ENCODE measurements around the gene ZNF207.

ZNF207 gene

GRCh38 chr17:32335687-32336086, 14.3 kb upstream of the ZNF207 start:
- Histone ChIP-seq H4K20me1 (ENCODE audit: insufficient read depth, low read length) (no peaks in the 10 kb centered on the region), H3K9ac (ENCODE audit: low read length) (no peak overlapping the region), H3K4me1 (ENCODE audit: low read length) (no peaks in the 10 kb centered on the region), H3K79me2 (ENCODE audit: low read length) (no peaks in the 10 kb centered on the region), H3K9me3 (ENCODE audit: insufficient read depth, low read length) (no peaks in the 10 kb centered on the region), H3K4me3 (ENCODE audit: low read length) (no peak overlapping the region), H3K27me3 (ENCODE audit: low read depth, low read length) (no peaks in the 10 kb centered on the region), H3K4me2 (ENCODE audit: low read length) (no peak overlapping the region), H3K27ac (ENCODE audit: low read length) (no peak overlapping the region), H3K36me3 (replicated peaks; ENCODE audit: low read depth, low read length) (peaks cover 29% of the 10 kb centered on the region), H2AFZ (ENCODE audit: low read depth, low read length) (no peak overlapping the region)
- TF ChIP-seq, protein P1, sequence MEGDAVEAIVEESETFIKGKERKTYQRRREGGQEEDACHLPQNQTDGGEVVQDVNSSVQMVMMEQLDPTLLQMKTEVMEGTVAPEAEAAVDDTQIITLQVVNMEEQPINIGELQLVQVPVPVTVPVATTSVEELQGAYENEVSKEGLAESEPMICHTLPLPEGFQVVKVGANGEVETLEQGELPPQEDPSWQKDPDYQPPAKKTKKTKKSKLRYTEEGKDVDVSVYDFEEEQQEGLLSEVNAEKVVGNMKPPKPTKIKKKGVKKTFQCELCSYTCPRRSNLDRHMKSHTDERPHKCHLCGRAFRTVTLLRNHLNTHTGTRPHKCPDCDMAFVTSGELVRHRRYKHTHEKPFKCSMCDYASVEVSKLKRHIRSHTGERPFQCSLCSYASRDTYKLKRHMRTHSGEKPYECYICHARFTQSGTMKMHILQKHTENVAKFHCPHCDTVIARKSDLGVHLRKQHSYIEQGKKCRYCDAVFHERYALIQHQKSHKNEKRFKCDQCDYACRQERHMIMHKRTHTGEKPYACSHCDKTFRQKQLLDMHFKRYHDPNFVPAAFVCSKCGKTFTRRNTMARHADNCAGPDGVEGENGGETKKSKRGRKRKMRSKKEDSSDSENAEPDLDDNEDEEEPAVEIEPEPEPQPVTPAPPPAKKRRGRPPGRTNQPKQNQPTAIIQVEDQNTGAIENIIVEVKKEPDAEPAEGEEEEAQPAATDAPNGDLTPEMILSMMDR (IDR thresholded peaks at IDR 0.05; ENCODE audit: low read depth, low read length): no peak

GRCh38 chr17:32341141-32341856, 8.7 kb upstream of the ZNF207 start:
- Histone ChIP-seq H4K20me1 (ENCODE audit: insufficient read depth, low read length) (no peaks in the 10 kb centered on the region), H3K4me1 (ENCODE audit: low read length) (peaks cover 9% of the 10 kb centered on the region; the same call in 1 of the 2 replicates), H3K27me3 (ENCODE audit: low read depth, low read length) (no peaks in the 10 kb centered on the region), H3K4me2 (ENCODE audit: low read length) (peak overlapping the region; percentile 95), H3K9ac (ENCODE audit: low read length) (peak overlapping the region; percentile 82), H3K27ac (ENCODE audit: low read length) (peak overlapping the region; percentile 61), H3K36me3 (replicated peaks; ENCODE audit: low read depth, low read length) (peaks cover 12% of the 10 kb centered on the region), H3K9me3 (ENCODE audit: insufficient read depth, low read length) (no peaks in the 10 kb centered on the region), H3K79me2 (ENCODE audit: low read length) (peaks cover 5% of the 10 kb centered on the region; the same call in 1 of the 2 replicates), H2AFZ (ENCODE audit: low read depth, low read length) (peak overlapping the region; percentile 53; the same call in 1 of the 2 replicates), H3K4me3 (ENCODE audit: low read length) (peak overlapping the region; percentile 82)
- TF ChIP-seq, protein P1 (IDR thresholded peaks at IDR 0.05; ENCODE audit: low read depth, low read length): peak; percentile 21
- no peak for TF ChIP-seq EZH2phosphoT487 (IDR thresholded peaks at IDR 0.05; ENCODE audit: low read depth)

GRCh38 chr17:32341857-32342602, 7.9 kb upstream of the ZNF207 start, which contains the start of gene C17orf75:
C17orf75 (minus strand) TSS chr17:32342173; CDS start chr17:32342139, 34 bp downstream.
- Histone ChIP-seq H3K4me2 (ENCODE audit: low read length) (peak within 1 kb of the TSS; percentile 95), H3K36me3 (replicated peaks; ENCODE audit: low read depth, low read length) (peaks cover 9% of the 10 kb centered on the region), H3K9ac (ENCODE audit: low read length) (peak within 1 kb of the TSS; percentile 82), H3K9me3 (ENCODE audit: insufficient read depth, low read length) (no peaks in the 10 kb centered on the region), H3K27ac (ENCODE audit: low read length) (peak within 1 kb of the TSS; percentile 61), H3K4me3 (ENCODE audit: low read length) (peak within 1 kb of the TSS; percentile 82), H3K79me2 (ENCODE audit: low read length) (peaks cover 5% of the 10 kb centered on the region; the same call in 1 of the 2 replicates), H2AFZ (ENCODE audit: low read depth, low read length) (peak within 1 kb of the TSS; percentile 87), H3K27me3 (ENCODE audit: low read depth, low read length) (no peaks in the 10 kb centered on the region), H3K4me1 (ENCODE audit: low read length) (peaks cover 9% of the 10 kb centered on the region; the same call in 1 of the 2 replicates), H4K20me1 (ENCODE audit: insufficient read depth, low read length) (no peaks in the 10 kb centered on the region)
- no peak for TF ChIP-seq EZH2phosphoT487 (IDR thresholded peaks at IDR 0.05; ENCODE audit: low read depth)
- TF ChIP-seq, protein P1 (IDR thresholded peaks at IDR 0.05; ENCODE audit: low read depth, low read length): no peak
